ENCODE data around the gene NDUFS5. TPM values are rescaled to one million over a fixed set of nuclear protein-coding genes. Genes with fewer than 3 reads are reported as not detected.

Gene NDUFS5
- total RNA-seq, 1 donor from 2014 or later, result 696 TPM

GRCh38 chr1:39021426-39021825, 4.7 kb upstream of the NDUFS5 start:
- Histone ChIP-seq H3K9me3 (replicated peaks) (no peaks in the 10 kb centered on the region), H3K27ac (replicated peaks) (no peak overlapping the region), H3K27me3 (ENCODE audit: low read depth) (no peaks in the 10 kb centered on the region), H3K36me3 (no peaks in the 10 kb centered on the region), H3K4me3 (no peak overlapping the region), H3K4me1 (peaks cover 9% of the 10 kb centered on the region)
- DNase-seq, result no peak
- TF ChIP-seq, protein P1, sequence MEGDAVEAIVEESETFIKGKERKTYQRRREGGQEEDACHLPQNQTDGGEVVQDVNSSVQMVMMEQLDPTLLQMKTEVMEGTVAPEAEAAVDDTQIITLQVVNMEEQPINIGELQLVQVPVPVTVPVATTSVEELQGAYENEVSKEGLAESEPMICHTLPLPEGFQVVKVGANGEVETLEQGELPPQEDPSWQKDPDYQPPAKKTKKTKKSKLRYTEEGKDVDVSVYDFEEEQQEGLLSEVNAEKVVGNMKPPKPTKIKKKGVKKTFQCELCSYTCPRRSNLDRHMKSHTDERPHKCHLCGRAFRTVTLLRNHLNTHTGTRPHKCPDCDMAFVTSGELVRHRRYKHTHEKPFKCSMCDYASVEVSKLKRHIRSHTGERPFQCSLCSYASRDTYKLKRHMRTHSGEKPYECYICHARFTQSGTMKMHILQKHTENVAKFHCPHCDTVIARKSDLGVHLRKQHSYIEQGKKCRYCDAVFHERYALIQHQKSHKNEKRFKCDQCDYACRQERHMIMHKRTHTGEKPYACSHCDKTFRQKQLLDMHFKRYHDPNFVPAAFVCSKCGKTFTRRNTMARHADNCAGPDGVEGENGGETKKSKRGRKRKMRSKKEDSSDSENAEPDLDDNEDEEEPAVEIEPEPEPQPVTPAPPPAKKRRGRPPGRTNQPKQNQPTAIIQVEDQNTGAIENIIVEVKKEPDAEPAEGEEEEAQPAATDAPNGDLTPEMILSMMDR (IDR thresholded peaks at IDR 0.05; ENCODE audit: borderline replicate concordance), result no peak
- intact Hi-C loops (cut with micrococcal nuclease), result no loop called here

DNA sequence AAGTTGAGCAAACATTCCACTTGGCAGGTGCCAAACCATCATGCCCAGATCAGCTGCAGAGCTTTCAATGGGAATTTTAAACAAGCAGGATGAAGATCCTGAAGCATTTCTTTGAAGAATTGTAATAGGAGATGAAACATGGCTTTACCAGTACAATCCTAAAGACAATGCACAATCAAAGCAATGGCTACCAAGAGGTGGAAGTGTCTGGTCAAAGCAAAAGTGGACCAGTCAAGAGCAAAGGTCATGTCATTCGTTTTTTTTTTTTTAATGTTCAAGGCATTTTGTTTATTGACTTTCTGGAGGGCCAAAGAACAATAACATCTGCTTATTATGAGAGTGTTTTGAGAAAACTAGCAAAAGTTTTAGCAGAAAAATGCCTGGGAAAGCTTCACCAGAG, 3.0 kb upstream of the NDUFS5 start:
- intact Hi-C loops (cut with micrococcal nuclease), result no loop called here
- TF ChIP-seq, protein P1 (IDR thresholded peaks at IDR 0.05; ENCODE audit: borderline replicate concordance), result no peak
- H3K9me3 ChIP-seq (replicated peaks), result no peaks in the 10 kb centered on the region

DNA sequence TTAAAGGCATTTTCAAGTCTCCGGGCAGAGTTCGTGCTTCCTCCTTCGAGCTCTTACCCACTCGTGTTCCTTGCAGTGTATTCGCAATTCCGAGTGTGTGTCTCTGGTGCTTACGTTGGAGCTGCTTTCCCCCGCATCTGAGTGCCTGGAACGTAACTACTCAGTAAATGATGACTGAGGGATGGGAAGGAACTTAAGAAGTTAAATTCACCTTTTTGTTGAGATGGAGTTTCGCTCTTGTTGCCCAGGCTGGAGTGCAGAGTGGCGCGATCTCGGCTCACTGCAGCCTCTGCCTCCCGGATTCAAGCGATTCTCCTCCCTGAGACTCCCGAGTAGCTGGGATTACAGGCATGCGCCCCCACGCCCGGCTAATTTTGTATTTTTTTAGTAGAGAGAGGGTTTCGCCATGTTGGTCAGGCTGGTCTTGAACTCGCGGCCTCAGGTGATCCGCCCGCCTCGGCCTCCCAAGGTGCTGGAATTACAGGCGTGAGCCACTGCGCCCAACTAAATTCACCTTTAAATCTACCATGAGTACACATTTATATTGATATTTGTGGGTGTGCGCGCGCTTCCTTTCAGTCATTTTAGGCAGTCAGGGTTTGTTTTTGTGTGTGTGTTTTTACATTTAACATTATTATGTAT, 837 bp downstream of the NDUFS5 start:
- H3K36me3 ChIP-seq, result peaks cover 39% of the 10 kb centered on the region
- peaks cover 54% of the 10 kb centered on the region for H3K4me1 ChIP-seq
- peak overlapping the region; percentile 75 for H3K4me3 ChIP-seq
- TF ChIP-seq, protein P1 (IDR thresholded peaks at IDR 0.05; ENCODE audit: borderline replicate concordance), result no peak
- H3K27me3 ChIP-seq (ENCODE audit: low read depth), result no peaks in the 10 kb centered on the region
- peak overlapping the region; percentile 96 for H3K27ac ChIP-seq (replicated peaks)
- intact Hi-C loops (cut with micrococcal nuclease), result no loop called here
- no peaks in the 10 kb centered on the region for H3K9me3 ChIP-seq (replicated peaks)
- DNase-seq, result no peak

More for the DNA sequence above, 3.0 kb upstream of the NDUFS5 start:
- Histone ChIP-seq H3K4me1 (peaks cover 20% of the 10 kb centered on the region), H3K4me3 (no peak overlapping the region), H3K36me3 (peaks cover under 1% of the 10 kb centered on the region), H3K27ac (replicated peaks) (no peak overlapping the region), H3K27me3 (ENCODE audit: low read depth) (no peaks in the 10 kb centered on the region)
- DNase-seq, result no peak

GRCh38 chr1:39034114-39034654, 8.0 kb downstream of the NDUFS5 start:
- intact Hi-C loops (cut with micrococcal nuclease), result no loop called here
- Histone ChIP-seq H3K27me3 (ENCODE audit: low read depth) (no peaks in the 10 kb centered on the region), H3K27ac (replicated peaks) (peak overlapping the region; percentile 48), H3K9me3 (replicated peaks) (no peaks in the 10 kb centered on the region), H3K4me1 (peaks cover 31% of the 10 kb centered on the region), H3K4me3 (peak overlapping the region; percentile 6), H3K36me3 (peaks cover 94% of the 10 kb centered on the region)
- DNase-seq, result no peak
- TF ChIP-seq, protein P1 (IDR thresholded peaks at IDR 0.05; ENCODE audit: borderline replicate concordance), result no peak

DNA sequence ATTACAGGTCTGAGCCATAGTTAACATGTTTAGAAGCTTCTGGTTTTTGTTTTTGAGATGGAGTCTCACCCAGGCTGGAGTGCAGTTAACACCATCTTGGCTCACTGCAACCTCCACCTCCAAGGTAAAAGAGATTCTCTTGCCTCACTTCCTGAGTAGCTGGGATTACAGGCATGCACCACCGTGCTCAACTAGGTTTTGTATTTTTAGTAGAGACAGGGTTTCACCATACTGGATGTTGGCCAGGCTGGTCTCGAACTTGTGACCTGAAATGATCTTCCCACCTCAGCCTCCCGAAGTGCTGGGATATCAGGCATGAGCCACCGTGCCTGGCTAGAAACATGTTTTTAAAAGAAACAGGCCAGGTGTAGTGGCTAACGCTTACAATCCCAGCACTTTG, 10.5 kb downstream of the NDUFS5 start:
- H3K27ac ChIP-seq (replicated peaks), result no peak overlapping the region
- no peaks in the 10 kb centered on the region for H3K27me3 ChIP-seq (ENCODE audit: low read depth)
- peaks cover 10% of the 10 kb centered on the region for H3K4me1 ChIP-seq
- no peak for DNase-seq
- TF ChIP-seq, protein P1 (IDR thresholded peaks at IDR 0.05; ENCODE audit: borderline replicate concordance), result no peak
- peaks cover 84% of the 10 kb centered on the region for H3K36me3 ChIP-seq
- intact Hi-C loops (cut with micrococcal nuclease), result no loop called here
- H3K4me3 ChIP-seq, result no peak overlapping the region
- no peaks in the 10 kb centered on the region for H3K9me3 ChIP-seq (replicated peaks)

Measured in left ventricle myocardium inferior (tissue), 1 donor.